GM21529 (cell line): ENCODE data around the gene MEGF11.
"Not testable (repeated sequence)": the region's sequence is repeated elsewhere in the genome, so short reads cannot be mapped to it uniquely, and the experiment has no call there.

Source experiments
- ATAC-seq: cut with Tn5 transposase; IDR thresholded peaks from one replicate; pipeline ENCODE4 v1.9.1; 2021; ENCODE audit not compliant: unreplicated experiment

The MEGF11 gene

DNA sequence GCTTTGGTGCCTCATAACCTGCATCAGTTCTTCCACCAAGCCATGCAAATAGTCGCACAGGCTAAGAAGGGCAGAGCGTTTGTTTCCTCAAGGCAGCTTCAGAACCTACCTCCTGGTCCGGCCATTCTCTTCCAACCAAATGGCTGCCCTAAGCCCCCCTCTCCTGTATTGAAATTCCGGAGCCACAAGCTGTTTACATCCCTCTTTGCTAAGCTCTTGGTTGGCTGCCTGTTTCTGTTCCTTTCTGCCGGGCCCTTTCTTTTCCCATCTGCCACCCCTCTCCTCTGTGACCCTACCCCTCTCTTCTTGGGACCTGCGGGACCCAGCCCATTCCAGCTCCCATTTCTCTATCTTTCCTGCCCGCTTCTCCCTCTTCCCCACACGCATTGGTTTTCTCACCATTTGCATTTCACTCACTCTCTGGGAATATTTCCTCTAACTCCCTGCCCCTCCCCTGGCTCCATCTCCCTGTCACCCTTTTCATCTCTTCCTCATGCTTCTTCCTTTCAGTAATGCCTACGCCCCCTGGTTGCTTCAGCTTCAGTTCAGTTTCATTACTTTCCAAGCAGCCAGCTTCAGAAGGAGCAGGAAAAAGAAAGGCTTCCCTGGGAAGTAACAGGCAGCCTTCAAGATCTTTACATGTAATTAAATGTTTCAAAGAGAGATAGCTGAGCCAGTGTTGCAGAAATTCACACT is 270.8 kb downstream of the MEGF11 start:
- ATAC-seq = no peak

DNA sequence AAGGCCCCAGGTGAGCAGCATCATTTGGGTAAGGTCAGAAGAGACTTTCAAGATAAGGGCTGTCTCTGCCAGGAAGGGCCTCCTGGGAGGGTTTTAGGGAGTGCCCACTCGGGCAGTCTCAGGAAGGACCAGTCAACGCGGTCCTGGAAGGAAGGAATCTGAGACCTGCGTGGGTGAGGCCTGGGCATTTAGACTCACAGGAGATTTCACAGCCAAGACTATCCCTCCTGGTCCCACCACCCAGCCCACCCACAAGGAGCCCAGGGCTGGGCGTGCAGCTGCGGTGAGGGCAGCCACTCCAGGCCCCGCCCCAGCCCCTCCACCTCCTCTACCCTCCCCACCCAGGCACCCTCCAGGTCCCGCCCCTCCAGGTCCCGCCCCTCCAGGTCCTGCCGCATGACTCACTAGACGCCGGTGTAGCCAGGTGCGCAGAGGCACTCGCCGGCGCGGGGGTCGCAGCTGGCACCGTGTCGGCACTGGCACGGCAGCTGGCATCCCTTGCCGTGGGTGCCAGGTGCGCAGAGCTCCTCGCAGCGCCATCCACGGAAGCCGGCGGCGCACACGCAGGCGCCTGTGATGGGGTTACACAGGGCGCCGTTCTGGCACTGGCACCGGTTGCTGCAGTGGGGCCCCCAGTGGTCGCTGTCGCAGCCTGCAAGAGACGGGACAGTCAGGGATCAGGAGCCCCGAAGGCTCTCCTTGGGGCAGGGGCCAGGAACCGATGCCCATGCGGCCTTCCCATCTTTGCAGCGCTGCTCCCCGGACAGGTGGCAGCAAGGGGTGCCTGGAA is 271.5 kb downstream of the MEGF11 start:
- peak; percentile 73 for ATAC-seq

GRCh38 chr15:65980824-65981456 is 272.6 kb downstream of the MEGF11 start:
- no peak for ATAC-seq

DNA sequence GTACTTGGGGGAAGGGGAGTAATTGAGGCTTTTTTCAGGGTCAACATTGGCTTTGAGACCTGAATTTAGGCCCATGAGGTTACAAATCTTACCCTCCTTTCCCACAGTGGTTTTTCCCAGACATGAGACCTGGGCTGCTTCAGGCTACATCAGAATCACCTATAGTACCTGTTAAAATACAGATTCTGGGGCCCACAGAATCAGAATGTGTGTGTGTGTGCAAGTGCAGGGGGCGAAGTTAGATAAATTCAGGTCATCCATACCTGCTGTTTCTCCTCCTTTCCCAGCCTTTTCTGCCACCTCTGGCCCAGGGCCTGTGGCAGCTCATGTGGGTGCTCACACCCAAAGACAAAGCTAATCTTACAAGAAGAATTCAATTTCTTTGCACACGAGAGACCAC is 273.7 kb downstream of the MEGF11 start:
- ATAC-seq = no peak

DNA sequence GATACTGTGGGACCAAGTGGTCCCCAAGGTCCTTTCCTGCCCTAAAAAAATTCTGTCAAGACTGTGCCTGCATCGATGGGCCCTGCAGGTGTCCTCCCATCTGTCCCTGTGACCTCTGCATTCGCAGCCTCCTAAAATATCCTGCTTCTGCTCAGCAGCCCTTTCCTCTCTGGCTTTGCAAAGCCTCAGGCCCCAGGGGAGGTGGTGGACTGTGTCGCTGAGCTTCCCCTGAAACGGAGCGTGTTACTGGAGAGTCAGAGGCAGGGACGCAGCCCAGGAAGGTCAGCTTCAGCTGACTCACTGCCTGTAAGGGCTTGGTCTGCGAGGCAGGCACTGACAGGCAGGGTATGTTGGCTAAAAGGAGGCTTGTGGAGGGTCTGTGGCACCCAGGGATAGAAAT is 274.2 kb downstream of the MEGF11 start:
- no peak for ATAC-seq

DNA sequence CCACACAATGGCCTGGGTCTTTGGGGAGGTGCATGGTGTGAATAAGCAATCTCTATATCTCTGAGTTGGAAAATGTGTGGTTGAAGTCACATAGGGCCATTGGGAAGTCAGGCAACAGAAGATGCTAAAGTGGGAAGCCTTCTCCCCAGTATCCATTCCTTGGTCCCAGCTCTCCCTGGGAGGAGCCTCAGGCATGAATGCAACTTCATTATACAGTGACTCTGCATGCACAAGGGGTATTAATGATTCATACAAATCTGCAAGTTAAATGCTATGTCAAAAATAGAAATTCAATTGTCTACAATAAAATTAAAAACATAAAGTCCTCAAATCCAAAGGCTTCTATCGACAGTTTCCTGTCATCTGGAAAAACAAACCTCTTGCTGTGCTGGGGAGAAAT is 275.4 kb downstream of the MEGF11 start:
- ATAC-seq = no peak

DNA sequence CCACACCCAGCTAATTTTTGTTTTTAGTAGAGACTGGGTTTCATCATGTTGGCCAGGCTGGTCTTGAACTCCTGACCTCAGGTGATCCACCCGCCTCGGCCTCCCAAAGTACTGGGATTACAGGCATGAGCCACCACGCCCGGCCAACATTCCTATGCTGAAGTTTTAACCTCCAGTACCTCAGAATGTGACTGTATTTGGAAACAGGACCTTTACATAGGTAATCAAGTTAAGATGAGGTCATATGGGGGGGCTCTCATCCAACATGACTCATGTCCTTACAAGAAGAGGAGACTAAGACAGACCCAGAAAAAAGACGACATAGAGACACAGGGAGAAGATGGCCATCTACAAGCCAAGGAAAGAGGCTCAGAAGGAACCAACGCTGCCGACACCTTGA is 277.4 kb downstream of the MEGF11 start:
- ATAC-seq = not testable (repeated sequence)

- ATAC-seq = no peak
Measured at GRCh38 chr15:65971741-65971995, 281.9 kb downstream of the MEGF11 start.

DNA sequence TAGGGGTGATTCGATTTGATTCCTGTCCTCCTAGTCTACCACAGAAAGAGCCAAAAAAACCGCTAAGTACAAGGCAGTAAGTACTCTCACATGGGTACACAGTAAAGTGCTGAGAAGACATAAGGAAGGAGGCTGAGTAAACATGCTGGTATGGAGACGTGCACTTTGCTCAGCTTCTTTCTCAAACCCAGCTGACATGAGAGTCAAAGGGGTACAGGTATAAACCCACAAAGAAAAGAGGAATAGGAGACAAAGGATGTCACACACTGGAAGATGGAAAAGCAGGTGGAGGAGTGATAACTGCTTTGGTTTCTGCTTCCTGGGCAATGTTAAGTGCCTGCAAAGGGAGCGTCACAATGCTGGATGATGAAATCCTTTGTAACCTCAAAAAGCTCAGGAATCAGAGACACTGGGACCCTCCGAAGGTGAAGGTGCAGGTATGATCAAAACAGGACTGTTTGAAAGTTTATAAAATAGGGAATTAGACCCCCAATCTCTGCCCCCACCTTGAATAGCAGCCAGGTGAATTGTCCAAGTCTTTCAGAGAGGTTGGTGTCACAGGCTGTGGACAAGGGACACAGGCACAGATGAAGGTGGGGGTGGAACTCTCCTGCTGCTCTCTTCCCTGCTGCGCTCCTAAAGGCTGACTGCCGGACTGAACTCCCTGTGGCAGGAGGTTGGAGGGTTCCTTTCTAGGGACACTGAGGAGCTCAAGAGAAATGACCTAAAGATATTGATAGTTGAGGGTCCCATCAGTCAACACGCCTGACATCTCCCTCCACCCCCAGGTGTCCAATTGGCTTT is 282.4 kb downstream of the MEGF11 start:
- no peak for ATAC-seq

DNA sequence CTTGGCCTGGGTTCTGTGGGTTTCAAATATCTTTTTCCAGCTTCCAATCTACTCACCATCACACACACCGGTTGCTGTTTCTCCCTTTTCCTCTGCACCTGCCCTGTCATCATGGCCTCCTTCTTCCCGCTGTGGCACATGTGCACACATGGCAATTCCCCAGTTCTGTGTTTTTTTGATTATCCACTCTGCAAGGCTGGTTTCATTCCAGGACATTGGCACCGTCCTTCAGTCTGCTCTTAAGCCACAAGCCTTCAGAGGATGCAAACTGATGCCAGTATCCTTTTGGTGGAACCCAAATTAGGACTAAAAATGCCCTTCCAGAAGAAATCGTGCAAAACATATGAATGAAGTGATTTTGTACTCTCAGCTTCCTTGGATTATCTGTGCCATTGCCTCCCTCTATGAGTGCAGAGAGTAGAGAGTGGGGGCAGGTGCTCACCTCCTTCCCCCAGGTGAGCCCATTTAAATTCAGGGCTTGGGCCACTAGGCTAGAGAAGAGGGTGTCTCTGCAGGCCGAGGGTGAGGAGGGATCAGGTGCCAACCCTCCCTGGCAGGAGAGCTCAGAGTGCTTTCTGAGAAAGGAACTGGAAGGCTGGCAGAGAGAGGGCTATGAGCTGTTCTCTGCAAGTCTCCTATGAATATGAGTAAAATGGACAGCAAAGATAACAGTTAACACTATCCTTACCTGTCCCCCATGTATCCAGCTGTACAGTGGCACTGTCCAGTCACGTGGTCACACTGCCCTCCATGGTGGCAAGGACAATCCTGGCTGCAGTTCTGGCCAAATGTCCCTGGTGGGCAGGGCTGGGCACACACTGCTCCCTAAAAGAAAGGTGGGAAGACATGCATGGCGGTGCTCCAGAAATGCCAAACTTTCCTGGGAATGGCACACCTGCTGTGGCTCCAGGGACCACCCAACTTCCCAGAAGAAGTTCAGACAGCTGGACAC is 283.4 kb downstream of the MEGF11 start:
- ATAC-seq = no peak

DNA sequence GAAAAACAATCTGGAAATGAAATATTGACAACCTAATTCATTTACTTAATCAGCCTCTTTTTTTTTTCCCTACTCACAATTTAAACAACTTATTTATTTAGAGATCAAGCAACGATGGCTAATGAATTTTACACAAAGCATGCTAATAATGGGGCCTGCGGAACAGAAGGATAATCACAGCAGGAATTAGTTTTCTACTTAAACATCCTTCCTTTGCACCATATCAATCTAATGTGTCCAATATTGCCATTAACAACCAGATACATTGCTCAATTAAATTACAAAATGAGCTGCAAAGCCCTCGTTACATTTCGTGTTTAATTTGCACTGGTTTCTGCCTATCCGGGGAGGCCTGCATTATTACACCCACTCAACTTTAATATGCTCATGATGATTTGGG is 285.0 kb downstream of the MEGF11 start:
- ATAC-seq = no peak

- no peak for ATAC-seq
Measured at GRCh38 chr15:65964792-65965433, 288.6 kb downstream of the MEGF11 start.

GRCh38 chr15:65963911-65964482 is 289.6 kb downstream of the MEGF11 start:
- no peak for ATAC-seq

- ATAC-seq = no peak
Measured at GRCh38 chr15:65963358-65963757, 290.2 kb downstream of the MEGF11 start.

DNA sequence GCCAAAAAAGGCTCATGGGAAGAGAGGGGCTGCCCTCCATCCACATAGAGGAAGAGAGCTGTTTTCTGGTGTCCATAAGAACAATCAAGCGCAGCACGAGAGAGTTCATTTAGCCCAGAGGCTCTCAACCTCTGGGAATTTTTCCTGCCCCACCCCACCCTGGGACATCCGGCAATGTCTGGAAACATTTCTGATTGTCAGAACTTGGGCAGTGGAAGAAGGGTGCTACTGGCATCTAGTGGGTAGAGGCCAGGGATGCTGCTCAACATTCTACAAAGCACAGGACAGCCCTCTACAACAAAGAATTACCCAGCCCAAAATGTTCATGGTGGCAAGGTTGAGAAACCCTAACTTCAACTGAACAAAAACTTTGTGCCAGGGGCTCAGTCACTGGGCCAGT is 291.4 kb downstream of the MEGF11 start:
- ATAC-seq = no peak

DNA sequence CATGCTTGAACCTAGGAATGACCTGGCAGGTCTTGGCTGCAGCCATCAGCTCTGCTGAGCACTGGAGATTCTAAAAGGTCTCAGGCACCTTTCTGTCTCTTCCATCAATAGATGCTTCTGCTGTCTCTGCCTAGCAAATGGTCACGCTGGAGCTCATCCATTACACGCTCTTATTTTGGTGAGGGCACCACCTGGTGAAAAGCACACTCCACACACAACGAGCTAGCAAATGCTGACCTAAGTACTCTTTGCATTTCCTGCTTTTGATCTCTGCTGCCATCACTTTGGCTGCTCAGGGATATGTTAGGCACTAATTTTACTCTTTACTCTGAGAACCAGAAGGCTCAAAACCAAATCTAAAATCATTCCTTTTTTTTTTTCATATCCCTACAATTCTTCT is 293.0 kb downstream of the MEGF11 start:
- no peak for ATAC-seq

DNA sequence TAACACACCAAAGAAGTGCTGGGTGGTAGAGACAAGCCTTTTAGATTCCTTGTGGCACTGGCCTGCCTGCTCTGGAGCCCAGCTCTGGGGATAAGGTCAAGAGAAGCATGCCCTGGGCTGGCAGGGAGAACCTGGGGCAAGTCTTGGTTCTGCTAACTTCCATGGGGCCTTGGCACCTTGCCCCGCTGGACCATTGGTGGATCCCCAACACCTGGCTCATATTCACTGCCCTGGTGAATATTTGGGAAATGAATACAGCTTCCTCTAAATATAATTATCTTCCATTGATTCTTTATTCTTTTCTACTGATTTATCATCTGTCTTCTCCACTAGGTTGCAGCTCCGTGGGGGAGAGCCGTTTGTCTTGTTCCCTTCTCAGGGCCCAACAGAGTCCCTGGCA is 294.7 kb downstream of the MEGF11 start:
- no peak for ATAC-seq

GRCh38 chr15:65957451-65957850 is 296.1 kb downstream of the MEGF11 start:
- ATAC-seq = no peak

- no peak for ATAC-seq
Measured at GRCh38 chr15:65956899-65957298, 296.7 kb downstream of the MEGF11 start.

- ATAC-seq = no peak
Measured at GRCh38 chr15:65956307-65956706, 297.2 kb downstream of the MEGF11 start.
